OCI-LY1 (cell line): Measurements from ENCODE around the gene RFK.

Experiments
- H2AFZ ChIP-seq: fragments of 200-600 bp; sonication (generic), shearing (Covaris generic); 2 replicates; pipeline ENCODE4 v1.6.0; 2014; ENCODE audit warnings: antibody characterized with exemption, mild to moderate bottlenecking, low read length
- H3F3A ChIP-seq: fragments of 200-600 bp; sonication (generic), shearing (Covaris generic); 2 replicates; pipeline ENCODE4 v1.6.0; 2014; ENCODE audit warnings: mild to moderate bottlenecking, antibody characterized with exemption, low read length, moderate library complexity; ENCODE audit not compliant: insufficient read depth
- H3K27ac ChIP-seq: fragments of 200-600 bp; sonication (generic); 2 replicates; pipeline ENCODE4 v1.5.1; 2014; ENCODE audit warnings: low read length, mixed run types, mild to moderate bottlenecking, low read depth; ENCODE audit not compliant: poor library complexity, severe bottlenecking
- H3K27me3 ChIP-seq: fragments of 200-600 bp; sonication (generic); 2 replicates; pipeline ENCODE4 v1.6.0; 2014; ENCODE audit warnings: antibody characterized with exemption, mild to moderate bottlenecking, low read length, moderate library complexity; ENCODE audit not compliant: insufficient read depth
- H3K36me3 ChIP-seq: fragments of 200-600 bp; sonication (generic); 2 replicates; pipeline ENCODE4 v1.6.1; 2014; ENCODE audit warnings: mild to moderate bottlenecking, antibody characterized with exemption, low read length, moderate library complexity, mixed read lengths; ENCODE audit not compliant: insufficient read depth
- H3K4me1 ChIP-seq: fragments of 200-600 bp; sonication (generic); 2 replicates; pipeline ENCODE4 v1.5.1; 2014; ENCODE audit warnings: mild to moderate bottlenecking, low read length, moderate library complexity; ENCODE audit not compliant: insufficient read depth, severe bottlenecking
- H3K4me2 ChIP-seq: fragments of 200-600 bp; sonication (generic), shearing (Covaris generic); 2 replicates; pipeline ENCODE4 v1.6.1; 2014; ENCODE audit warnings: low read length
- H3K4me3 ChIP-seq: fragments of 200-600 bp; sonication (generic); 2 replicates; pipeline ENCODE4 v1.5.1; 2014; ENCODE audit warnings: low read length, low read depth, mild to moderate bottlenecking, mixed read lengths; ENCODE audit not compliant: poor library complexity, severe bottlenecking
- H3K79me2 ChIP-seq: fragments of 200-600 bp; shearing (Covaris generic); 2 replicates; pipeline ENCODE4 v1.6.1; 2016; ENCODE audit warnings: mixed run types, low read length, mixed read lengths; ENCODE audit not compliant: insufficient read depth
- H3K9ac ChIP-seq: fragments of 200-600 bp; sonication (generic), shearing (Covaris generic); 2 replicates; pipeline ENCODE4 v1.6.1; 2014; ENCODE audit warnings: mild to moderate bottlenecking, low read length, mixed read lengths
- H3K9me2 ChIP-seq: fragments of 200-600 bp; sonication (generic), shearing (Covaris generic); 2 replicates; pipeline ENCODE4 v1.6.1; 2014; ENCODE audit warnings: low read depth, mild to moderate bottlenecking, low read length, mixed read lengths
- H3K9me3 ChIP-seq: fragments of 200-600 bp; shearing (Covaris generic); 2 replicates; pipeline ENCODE4 v1.6.1; 2014; ENCODE audit warnings: low read length, mixed read lengths
- H4K20me1 ChIP-seq: fragments of 200-600 bp; sonication (generic), shearing (Covaris generic); 2 replicates; pipeline ENCODE4 v1.6.0; 2016; ENCODE audit warnings: mild to moderate bottlenecking, low read length; ENCODE audit not compliant: insufficient read depth
- CTCF ChIP-seq: fragments of 200-600 bp; sonication (generic), shearing (Covaris generic); IDR thresholded peaks from 2 replicates; pipeline ENCODE4 v1.5.1; 2017; ENCODE audit warnings: mild to moderate bottlenecking, antibody characterized with exemption, low read length, moderate library complexity, mixed read lengths
- EZH2 ChIP-seq: fragments of 200-600 bp; sonication (generic), shearing (Covaris generic); IDR thresholded peaks from 2 replicates; pipeline ENCODE4 v1.8.0; 2017; ENCODE audit warnings: borderline replicate concordance, mixed run types, mild to moderate bottlenecking, antibody characterized with exemption, low read length, moderate library complexity, mixed read lengths

Gene RFK

GRCh38 chr9:76342201-76342600 is 52.0 kb downstream of the RFK start:
- Histone ChIP-seq H3K4me1 (no peaks in the 10 kb centered on the region), H2AFZ (no peak overlapping the region), H3F3A (no peaks in the 10 kb centered on the region), H3K9me2 (no peaks in the 10 kb centered on the region), H3K9me3 (no peaks in the 10 kb centered on the region), H3K9ac (no peak overlapping the region), H3K79me2 (no peaks in the 10 kb centered on the region), H3K4me2 (no peak overlapping the region), H3K27me3 (no peaks in the 10 kb centered on the region), H3K27ac (no peak overlapping the region), H3K36me3 (no peaks in the 10 kb centered on the region), H3K4me3 (no peak overlapping the region), H4K20me1 (no peaks in the 10 kb centered on the region)
- TF ChIP-seq EZH2: no peak
- TF ChIP-seq CTCF: no peak

- H3K4me2 ChIP-seq: no peak overlapping the region
- TF ChIP-seq EZH2 (no peak), CTCF (no peak)
- H3K4me3 ChIP-seq: no peak overlapping the region
- no peaks in the 10 kb centered on the region for H3K9me2 ChIP-seq
- no peak overlapping the region for H3K27ac ChIP-seq
- no peaks in the 10 kb centered on the region for H3F3A ChIP-seq
- H3K9ac ChIP-seq: no peak overlapping the region
- H2AFZ ChIP-seq: no peak overlapping the region
- H4K20me1 ChIP-seq: no peaks in the 10 kb centered on the region
- H3K9me3 ChIP-seq: no peaks in the 10 kb centered on the region
- no peaks in the 10 kb centered on the region for H3K36me3 ChIP-seq
- H3K79me2 ChIP-seq: no peaks in the 10 kb centered on the region
- H3K4me1 ChIP-seq: no peaks in the 10 kb centered on the region
- no peaks in the 10 kb centered on the region for H3K27me3 ChIP-seq
These were observed 52.6 kb downstream of the RFK start for GRCh38 chr9:76341616-76342015.

GRCh38 chr9:76338418-76338817 is 55.8 kb downstream of the RFK start:
- no peak for TF ChIP-seq CTCF
- TF ChIP-seq EZH2: no peak
- no peak overlapping the region for H2AFZ ChIP-seq

More at GRCh38 chr9:76338418-76338817, 55.8 kb downstream of the RFK start:
- Histone ChIP-seq H3K4me1 (no peaks in the 10 kb centered on the region), H3K27me3 (no peaks in the 10 kb centered on the region), H3K9me3 (no peaks in the 10 kb centered on the region), H3K4me2 (no peak overlapping the region), H3K4me3 (no peak overlapping the region), H3K9ac (no peak overlapping the region), H3K79me2 (no peaks in the 10 kb centered on the region), H4K20me1 (no peaks in the 10 kb centered on the region), H3K27ac (no peak overlapping the region), H3F3A (no peaks in the 10 kb centered on the region), H3K9me2 (no peaks in the 10 kb centered on the region), H3K36me3 (no peaks in the 10 kb centered on the region)
